ENCODE measurements around the gene AP1AR. TPM values are rescaled to one million over a fixed set of nuclear protein-coding genes. Genes with fewer than 3 reads are reported as not detected.
"Not testable (repeated sequence)": the region's sequence is repeated elsewhere in the genome, so short reads cannot be mapped to it uniquely, and the experiment has no call there.

Gene AP1AR
- total RNA-seq, 1 experiment from 2014 or later = 34.5 TPM

DNA sequence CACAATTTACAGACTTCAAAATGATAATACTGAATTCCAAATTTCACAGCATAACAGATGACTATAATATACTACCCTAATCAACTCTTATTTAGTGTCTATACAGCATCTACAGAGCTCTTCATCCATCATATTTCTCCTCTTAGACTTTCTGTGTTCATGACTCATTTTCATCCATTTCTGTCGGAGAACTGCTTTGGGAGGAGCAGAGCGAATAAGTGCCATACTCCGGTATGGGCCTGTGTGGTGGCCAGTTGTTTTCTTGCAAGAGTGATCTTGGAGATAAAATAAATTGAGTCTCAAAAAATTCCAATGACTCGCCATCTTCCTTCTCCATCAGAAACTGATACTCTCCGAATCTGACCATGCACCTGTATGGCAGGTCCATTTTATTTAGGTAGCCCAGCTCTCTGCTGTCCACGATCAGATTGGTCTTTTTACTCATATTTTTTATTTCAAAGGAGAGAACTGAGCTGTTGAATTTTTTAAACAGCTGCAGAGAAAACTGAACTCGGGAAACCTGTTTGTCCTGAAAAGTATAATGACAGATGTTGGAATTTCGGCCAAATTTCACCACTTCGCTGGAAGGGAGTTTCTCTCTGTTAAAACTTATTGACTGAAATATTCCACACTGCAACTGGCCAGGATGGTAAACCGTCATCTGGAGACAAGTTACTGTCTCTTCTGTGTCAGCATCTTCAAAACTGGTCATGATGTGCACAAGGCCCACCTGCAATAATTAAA, 46.3 kb downstream of the AP1AR start:
- no peak overlapping the region for H3K4me3 ChIP-seq (ENCODE audit: low read length)
- peaks cover 91% of the 10 kb centered on the region for H3K79me2 ChIP-seq (ENCODE audit: low read length)

GRCh38 chr4:112279025-112279881, 47.7 kb downstream of the AP1AR start:
- DNase-seq = peak; percentile 79

More for the DNA sequence above, 46.3 kb downstream of the AP1AR start:
- no peak for DNase-seq
- H3K4me1 ChIP-seq (ENCODE audit: low read length) = peaks cover 53% of the 10 kb centered on the region
- H4K20me1 ChIP-seq (ENCODE audit: insufficient read depth, low read depth, low read length) = no peaks in the 10 kb centered on the region
- H3K27me3 ChIP-seq (ENCODE audit: low read length) = no peaks in the 10 kb centered on the region
- peak overlapping the region; percentile 87 for H3K27ac ChIP-seq (ENCODE audit: low read length)
- no peaks in the 10 kb centered on the region for H3K9me2 ChIP-seq (replicated peaks; ENCODE audit: insufficient read depth, low read length)
- H3K36me3 ChIP-seq (ENCODE audit: insufficient read depth, low read length) = peaks cover 63% of the 10 kb centered on the region
- no peaks in the 10 kb centered on the region for H3K9me3 ChIP-seq (ENCODE audit: low read length)
- H2AFZ ChIP-seq (ENCODE audit: low read length) = no peak overlapping the region
- peak overlapping the region; percentile 93 for H3K4me2 ChIP-seq (ENCODE audit: low read depth, low read length, poor library complexity, severe bottlenecking)
- H3K9ac ChIP-seq (ENCODE audit: low read length) = no peak overlapping the region

GRCh38 chr4:112279882-112280315, 48.3 kb downstream of the AP1AR start:
- no peak for DNase-seq
- peaks cover 100% of the 10 kb centered on the region for H3K79me2 ChIP-seq (ENCODE audit: low read length)

More at GRCh38 chr4:112279025-112279881, 47.7 kb downstream of the AP1AR start:
- H3K9me2 ChIP-seq (replicated peaks; ENCODE audit: insufficient read depth, low read length) = no peaks in the 10 kb centered on the region
- H3K9ac ChIP-seq (ENCODE audit: low read length) = peak overlapping the region; percentile 63
- H3K4me1 ChIP-seq (ENCODE audit: low read length) = peaks cover 66% of the 10 kb centered on the region
- H3K4me2 ChIP-seq (ENCODE audit: low read depth, low read length, poor library complexity, severe bottlenecking) = peak overlapping the region; percentile 93
- H3K36me3 ChIP-seq (ENCODE audit: insufficient read depth, low read length) = peaks cover 57% of the 10 kb centered on the region
- no peaks in the 10 kb centered on the region for H3K27me3 ChIP-seq (ENCODE audit: low read length)
- H4K20me1 ChIP-seq (ENCODE audit: insufficient read depth, low read depth, low read length) = no peaks in the 10 kb centered on the region
- H3K4me3 ChIP-seq (ENCODE audit: low read length) = peak overlapping the region; percentile 63
- H2AFZ ChIP-seq (ENCODE audit: low read length) = no peak overlapping the region
- H3K79me2 ChIP-seq (ENCODE audit: low read length) = peaks cover 98% of the 10 kb centered on the region
- H3K9me3 ChIP-seq (ENCODE audit: low read length) = no peaks in the 10 kb centered on the region
- peak overlapping the region; percentile 87 for H3K27ac ChIP-seq (ENCODE audit: low read length)

DNA sequence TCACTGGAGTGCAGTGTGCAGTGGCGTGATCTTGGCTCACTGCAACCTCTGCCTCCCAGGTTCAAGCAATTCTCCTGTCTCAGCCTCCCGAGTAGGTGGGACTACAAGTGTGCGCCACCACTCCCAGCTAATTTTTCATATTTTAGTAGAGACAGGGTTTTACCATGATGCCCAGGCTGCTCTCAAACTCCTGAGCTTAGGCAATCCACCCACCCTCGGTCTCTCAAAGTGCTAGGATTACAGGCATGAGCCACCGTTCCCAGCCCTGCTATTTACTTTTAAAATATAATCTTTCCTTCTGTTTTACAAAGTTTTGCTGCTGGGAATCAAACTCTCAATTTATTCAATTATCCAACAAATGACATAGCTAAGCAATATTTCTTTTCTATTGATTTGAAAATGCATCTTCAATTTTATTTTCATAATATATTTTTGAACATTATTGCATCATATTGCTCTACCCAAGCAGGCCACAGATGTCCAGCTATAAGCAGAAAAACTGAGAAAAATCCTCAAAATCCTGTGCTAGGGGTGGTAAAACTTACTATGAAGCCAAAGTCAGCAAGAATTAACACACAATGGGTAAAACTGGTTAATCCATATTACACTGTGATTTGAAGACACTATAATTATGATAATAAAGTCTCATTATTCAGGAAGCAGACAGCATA, 48.9 kb downstream of the AP1AR start:
- H3K9ac ChIP-seq (ENCODE audit: low read length) = peak overlapping the region; percentile 63
- H3K27me3 ChIP-seq (ENCODE audit: low read length) = no peaks in the 10 kb centered on the region
- H3K4me3 ChIP-seq (ENCODE audit: low read length) = peak overlapping the region; percentile 63
- H3K4me1 ChIP-seq (ENCODE audit: low read length) = peaks cover 66% of the 10 kb centered on the region
- peak overlapping the region; percentile 87 for H3K27ac ChIP-seq (ENCODE audit: low read length)
- H3K9me2 ChIP-seq (replicated peaks; ENCODE audit: insufficient read depth, low read length) = no peaks in the 10 kb centered on the region
- H3K79me2 ChIP-seq (ENCODE audit: low read length) = peaks cover 100% of the 10 kb centered on the region
- H3K4me2 ChIP-seq (ENCODE audit: low read depth, low read length, poor library complexity, severe bottlenecking) = peak overlapping the region; percentile 93
- H3K36me3 ChIP-seq (ENCODE audit: insufficient read depth, low read length) = peaks cover 47% of the 10 kb centered on the region
- H4K20me1 ChIP-seq (ENCODE audit: insufficient read depth, low read depth, low read length) = no peaks in the 10 kb centered on the region
- DNase-seq = no peak
- H2AFZ ChIP-seq (ENCODE audit: low read length) = no peak overlapping the region
- no peaks in the 10 kb centered on the region for H3K9me3 ChIP-seq (ENCODE audit: low read length)

More at GRCh38 chr4:112279882-112280315, 48.3 kb downstream of the AP1AR start:
- peak overlapping the region; percentile 87 for H3K27ac ChIP-seq (ENCODE audit: low read length)
- peak overlapping the region; percentile 63 for H3K4me3 ChIP-seq (ENCODE audit: low read length)
- H3K4me2 ChIP-seq (ENCODE audit: low read depth, low read length, poor library complexity, severe bottlenecking) = peak overlapping the region; percentile 93
- H3K4me1 ChIP-seq (ENCODE audit: low read length) = peaks cover 66% of the 10 kb centered on the region
- no peaks in the 10 kb centered on the region for H3K9me2 ChIP-seq (replicated peaks; ENCODE audit: insufficient read depth, low read length)
- peak overlapping the region; percentile 63 for H3K9ac ChIP-seq (ENCODE audit: low read length)
- H2AFZ ChIP-seq (ENCODE audit: low read length) = no peak overlapping the region
- no peaks in the 10 kb centered on the region for H4K20me1 ChIP-seq (ENCODE audit: insufficient read depth, low read depth, low read length)
- H3K27me3 ChIP-seq (ENCODE audit: low read length) = no peaks in the 10 kb centered on the region
- no peaks in the 10 kb centered on the region for H3K9me3 ChIP-seq (ENCODE audit: low read length)
- H3K36me3 ChIP-seq (ENCODE audit: insufficient read depth, low read length) = peaks cover 53% of the 10 kb centered on the region

- Histone ChIP-seq H3K79me2 (ENCODE audit: low read length) (peaks cover 100% of the 10 kb centered on the region), H3K36me3 (ENCODE audit: insufficient read depth, low read length) (peaks cover 32% of the 10 kb centered on the region), H3K27ac (ENCODE audit: low read length) (peak overlapping the region; percentile 87), H3K4me3 (ENCODE audit: low read length) (peak overlapping the region; percentile 63; the same call in 1 of the 2 replicates), H3K4me1 (ENCODE audit: low read length) (peaks cover 77% of the 10 kb centered on the region), H3K4me2 (ENCODE audit: low read depth, low read length, poor library complexity, severe bottlenecking) (peak overlapping the region; percentile 93), H3K9ac (ENCODE audit: low read length) (peak overlapping the region; percentile 63; the same call in 1 of the 2 replicates)
- H3K9me2 ChIP-seq (replicated peaks; ENCODE audit: insufficient read depth, low read length); H4K20me1 ChIP-seq (ENCODE audit: insufficient read depth, low read depth, low read length); H2AFZ ChIP-seq (ENCODE audit: low read length); H3K27me3 ChIP-seq (ENCODE audit: low read length); DNase-seq; H3K9me3 ChIP-seq (ENCODE audit: low read length): not testable (repeated sequence)
These were observed 50.4 kb downstream of the AP1AR start for GRCh38 chr4:112281895-112282398.

- Histone ChIP-seq H3K4me2 (ENCODE audit: low read depth, low read length, poor library complexity, severe bottlenecking) (peak overlapping the region; percentile 93), H3K27me3 (ENCODE audit: low read length) (no peaks in the 10 kb centered on the region), H3K4me1 (ENCODE audit: low read length) (peaks cover 83% of the 10 kb centered on the region), H3K9ac (ENCODE audit: low read length) (peak overlapping the region; percentile 84), H3K9me3 (ENCODE audit: low read length) (no peaks in the 10 kb centered on the region), H3K4me3 (ENCODE audit: low read length) (peak overlapping the region; percentile 75), H3K27ac (ENCODE audit: low read length) (peak overlapping the region; percentile 47), H3K79me2 (ENCODE audit: low read length) (peaks cover 88% of the 10 kb centered on the region), H2AFZ (ENCODE audit: low read length) (no peak overlapping the region), H3K9me2 (replicated peaks; ENCODE audit: insufficient read depth, low read length) (no peaks in the 10 kb centered on the region), H4K20me1 (ENCODE audit: insufficient read depth, low read depth, low read length) (no peaks in the 10 kb centered on the region), H3K36me3 (ENCODE audit: insufficient read depth, low read length) (peaks cover 21% of the 10 kb centered on the region)
- no peak for DNase-seq
These were observed 51.5 kb downstream of the AP1AR start for GRCh38 chr4:112282860-112283667.

DNA sequence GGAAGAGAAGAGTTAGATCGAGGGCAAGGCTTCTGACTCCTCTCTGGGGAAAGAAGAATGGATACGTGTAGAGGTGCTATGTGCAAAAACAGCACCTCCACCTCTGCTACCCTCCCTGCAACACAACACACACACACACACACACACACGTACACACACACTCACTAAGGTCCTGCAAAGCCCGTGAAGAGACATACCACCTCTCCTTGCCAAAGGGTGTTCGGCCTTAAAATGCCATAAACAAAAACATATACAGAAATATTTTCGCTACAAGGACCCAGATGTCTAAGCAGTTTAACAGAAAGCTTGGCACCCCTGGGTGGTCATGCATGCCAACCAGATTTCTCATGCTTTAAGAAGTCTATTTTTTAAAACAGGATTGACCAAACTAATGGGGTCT, 52.6 kb downstream of the AP1AR start:
- Histone ChIP-seq H3K79me2 (ENCODE audit: low read length) (peaks cover 77% of the 10 kb centered on the region), H3K27ac (ENCODE audit: low read length) (peak overlapping the region; percentile 81), H3K9me2 (replicated peaks; ENCODE audit: insufficient read depth, low read length) (no peaks in the 10 kb centered on the region), H3K36me3 (ENCODE audit: insufficient read depth, low read length) (peaks cover 16% of the 10 kb centered on the region), H3K27me3 (ENCODE audit: low read length) (no peaks in the 10 kb centered on the region), H3K9ac (ENCODE audit: low read length) (peak overlapping the region; percentile 84), H3K4me2 (ENCODE audit: low read depth, low read length, poor library complexity, severe bottlenecking) (peak overlapping the region; percentile 93), H3K9me3 (ENCODE audit: low read length) (no peaks in the 10 kb centered on the region), H4K20me1 (ENCODE audit: insufficient read depth, low read depth, low read length) (no peaks in the 10 kb centered on the region), H3K4me1 (ENCODE audit: low read length) (peaks cover 83% of the 10 kb centered on the region), H3K4me3 (ENCODE audit: low read length) (peak overlapping the region; percentile 75), H2AFZ (ENCODE audit: low read length) (no peak overlapping the region)
- peak; percentile 66 for DNase-seq

Data from Karpas-422 (cell line).